ENCODE measurements around the gene YPEL1.
"Not testable (repeated sequence)": the region's sequence is repeated elsewhere in the genome, so short reads cannot be mapped to it uniquely, and the experiment has no call there.

The YPEL1 gene

DNA sequence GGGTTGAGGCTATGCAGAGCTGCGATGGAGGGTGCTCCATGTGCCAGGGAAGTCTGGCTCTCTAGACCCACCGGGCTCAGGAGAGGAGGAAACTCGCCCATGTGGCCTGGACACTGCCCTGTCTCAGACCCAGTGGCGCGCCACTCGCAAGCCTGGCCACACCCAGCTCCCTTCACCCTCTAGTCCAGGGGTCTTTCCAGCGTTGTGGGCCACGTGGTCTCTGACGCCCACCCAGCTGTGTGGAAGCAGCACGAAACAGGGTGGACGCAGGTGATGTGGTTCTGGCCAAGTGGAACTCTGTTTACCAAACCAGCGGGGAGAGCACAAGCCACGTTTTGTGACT is 41.6 kb downstream of the YPEL1 start:
- TF ChIP-seq, protein P1, sequence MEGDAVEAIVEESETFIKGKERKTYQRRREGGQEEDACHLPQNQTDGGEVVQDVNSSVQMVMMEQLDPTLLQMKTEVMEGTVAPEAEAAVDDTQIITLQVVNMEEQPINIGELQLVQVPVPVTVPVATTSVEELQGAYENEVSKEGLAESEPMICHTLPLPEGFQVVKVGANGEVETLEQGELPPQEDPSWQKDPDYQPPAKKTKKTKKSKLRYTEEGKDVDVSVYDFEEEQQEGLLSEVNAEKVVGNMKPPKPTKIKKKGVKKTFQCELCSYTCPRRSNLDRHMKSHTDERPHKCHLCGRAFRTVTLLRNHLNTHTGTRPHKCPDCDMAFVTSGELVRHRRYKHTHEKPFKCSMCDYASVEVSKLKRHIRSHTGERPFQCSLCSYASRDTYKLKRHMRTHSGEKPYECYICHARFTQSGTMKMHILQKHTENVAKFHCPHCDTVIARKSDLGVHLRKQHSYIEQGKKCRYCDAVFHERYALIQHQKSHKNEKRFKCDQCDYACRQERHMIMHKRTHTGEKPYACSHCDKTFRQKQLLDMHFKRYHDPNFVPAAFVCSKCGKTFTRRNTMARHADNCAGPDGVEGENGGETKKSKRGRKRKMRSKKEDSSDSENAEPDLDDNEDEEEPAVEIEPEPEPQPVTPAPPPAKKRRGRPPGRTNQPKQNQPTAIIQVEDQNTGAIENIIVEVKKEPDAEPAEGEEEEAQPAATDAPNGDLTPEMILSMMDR (IDR thresholded peaks at IDR 0.05; ENCODE audit: insufficient read depth, low read depth, low read length, missing control alignments): no peak

DNA sequence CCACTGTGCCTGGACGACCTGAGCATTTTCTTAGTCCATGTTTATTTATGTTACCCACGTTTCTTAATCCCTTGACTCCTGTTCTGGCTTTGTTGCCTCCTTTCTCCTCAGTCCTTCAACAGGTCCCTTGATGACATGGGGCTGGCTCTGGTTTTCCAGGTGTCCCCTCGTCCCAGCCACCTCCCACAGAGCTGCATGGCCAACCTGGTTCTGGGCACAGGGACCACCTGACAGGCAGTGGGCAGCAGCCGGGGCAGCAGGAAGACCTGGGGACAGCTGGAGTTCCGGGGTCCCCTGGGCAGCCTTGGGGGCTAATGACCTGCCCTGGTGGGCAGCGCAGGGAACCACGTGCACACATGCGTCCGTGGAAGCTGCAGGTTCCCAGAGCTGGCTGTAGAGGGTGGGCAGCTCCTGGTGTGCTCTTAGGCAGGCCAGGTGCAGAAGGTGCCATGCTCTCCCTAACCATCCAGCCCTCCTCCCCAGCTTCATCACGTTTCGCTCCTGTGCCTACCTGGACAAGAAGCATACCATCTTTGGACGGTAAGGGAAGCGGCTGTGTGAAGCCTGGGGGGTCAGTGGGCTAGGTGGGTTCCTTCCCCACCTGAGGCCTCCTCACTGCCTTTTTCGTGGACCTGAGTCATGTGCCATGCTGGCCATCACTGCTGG is 42.1 kb downstream of the YPEL1 start:
- no peak for DNase-seq (ENCODE audit: low read depth)
- H3K4me3 ChIP-seq (ENCODE audit: low read depth, low read length): no peak overlapping the region
- TF ChIP-seq, protein P1 (IDR thresholded peaks at IDR 0.05; ENCODE audit: insufficient read depth, low read depth, low read length, missing control alignments): no peak

More for the DNA sequence above, 41.6 kb downstream of the YPEL1 start:
- no peak for DNase-seq (ENCODE audit: low read depth)
- no peak overlapping the region for H3K4me3 ChIP-seq (ENCODE audit: low read depth, low read length)

DNA sequence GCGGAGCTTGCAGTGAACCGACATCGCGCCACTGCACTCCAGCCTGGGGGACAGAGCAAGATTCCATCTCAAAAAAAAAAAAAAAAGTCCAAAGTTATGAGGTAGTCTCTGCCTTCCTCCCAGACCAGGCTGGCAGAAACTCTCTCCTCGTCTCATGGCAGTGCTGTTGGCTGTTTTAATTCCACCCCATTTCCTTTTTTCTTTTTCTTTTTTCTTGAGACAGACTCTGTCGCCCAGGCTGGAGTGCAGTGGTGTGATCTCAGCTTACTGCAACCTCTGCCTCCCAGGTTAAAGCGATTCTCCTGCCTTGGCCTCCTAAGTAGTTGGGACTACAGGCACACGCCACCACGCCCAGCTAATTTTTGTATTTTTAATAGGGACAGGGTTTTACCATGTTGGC is 42.7 kb downstream of the YPEL1 start:
- H3K4me3 ChIP-seq (ENCODE audit: low read depth, low read length); DNase-seq (ENCODE audit: low read depth): not testable (repeated sequence)

DNA sequence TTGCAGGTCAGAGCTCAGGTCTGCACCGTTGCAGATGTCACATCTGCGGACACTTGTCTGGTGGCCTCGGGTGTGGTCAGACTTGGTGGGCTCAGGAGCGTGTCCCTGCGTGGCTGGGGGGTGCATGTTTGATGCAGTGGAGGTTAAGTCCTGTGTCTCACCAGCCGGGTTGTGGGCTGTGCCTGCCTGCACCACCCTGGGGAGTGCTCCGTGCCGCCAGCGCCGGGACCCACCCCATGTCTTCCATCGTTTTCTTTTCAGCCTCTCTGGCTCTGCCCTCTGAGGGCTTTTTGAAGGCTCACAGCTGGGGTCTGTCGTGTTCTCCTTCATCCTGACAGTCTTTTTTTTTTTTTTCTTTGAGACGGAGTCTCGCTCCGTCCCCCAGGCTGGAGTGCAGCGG is 43.8 kb downstream of the YPEL1 start:
- no peak overlapping the region for H3K4me3 ChIP-seq (ENCODE audit: low read depth, low read length)
- TF ChIP-seq, protein P1 (IDR thresholded peaks at IDR 0.05; ENCODE audit: insufficient read depth, low read depth, low read length, missing control alignments): no peak

DNA sequence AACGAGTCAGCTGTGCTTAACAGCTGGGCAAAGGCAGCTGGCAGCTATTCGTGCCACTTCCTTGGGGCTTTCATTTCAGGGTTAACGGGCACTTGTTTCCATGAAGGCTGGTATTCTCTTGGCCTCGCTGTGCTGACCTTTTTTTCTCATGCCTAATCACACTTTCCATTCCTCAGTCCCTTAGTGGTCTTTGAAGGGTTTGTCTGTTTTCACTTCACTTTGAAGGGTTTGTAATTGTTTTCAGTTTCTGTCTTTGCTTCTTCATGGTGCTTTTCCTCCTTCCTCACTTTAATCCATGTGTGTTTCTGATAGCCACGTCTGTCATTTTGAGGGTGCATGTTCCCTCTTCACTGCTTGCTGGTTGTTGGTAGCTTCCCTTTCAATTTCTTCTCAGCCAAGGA is 45.2 kb downstream of the YPEL1 start:
- TF ChIP-seq, protein P1 (IDR thresholded peaks at IDR 0.05; ENCODE audit: insufficient read depth, low read depth, low read length, missing control alignments): no peak
- H3K4me3 ChIP-seq (ENCODE audit: low read depth, low read length): no peak overlapping the region
- peak; percentile 42 for DNase-seq (ENCODE audit: low read depth)

More for the DNA sequence above, 43.8 kb downstream of the YPEL1 start:
- DNase-seq (ENCODE audit: low read depth): no peak

DNA sequence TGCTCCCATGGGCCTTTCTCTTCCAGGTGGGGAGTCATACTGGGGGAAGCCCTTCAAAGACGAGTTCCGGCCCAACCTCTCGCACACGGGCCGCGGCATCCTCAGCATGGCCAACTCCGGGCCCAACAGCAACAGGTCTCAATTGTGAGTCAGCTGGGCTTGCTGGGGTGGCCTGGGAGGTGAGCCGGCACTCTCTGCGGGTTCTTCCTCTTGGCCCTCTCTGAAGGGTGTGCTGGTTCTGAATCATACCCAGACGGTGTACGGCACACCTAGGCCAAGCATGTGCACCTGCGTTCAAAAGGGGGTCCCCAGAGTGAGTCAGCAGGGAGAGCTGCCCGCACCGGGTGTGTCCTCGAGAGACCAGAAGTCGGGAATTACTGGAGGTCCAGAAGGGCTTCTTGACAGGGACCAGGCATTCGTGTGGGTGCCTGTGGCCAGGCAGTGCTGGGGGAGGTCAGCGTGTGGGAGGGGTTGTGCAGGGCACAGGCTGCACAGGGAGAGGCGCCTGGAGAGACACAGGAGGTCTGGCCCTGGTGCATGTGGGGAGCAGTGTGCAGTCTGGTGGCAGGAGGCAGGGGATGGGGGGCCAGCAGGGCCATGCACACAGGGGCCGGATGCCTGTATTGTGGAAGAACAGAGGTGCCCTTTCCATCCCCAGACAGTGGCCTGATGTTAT is 46.8 kb downstream of the YPEL1 start:
- TF ChIP-seq, protein P1 (IDR thresholded peaks at IDR 0.05; ENCODE audit: insufficient read depth, low read depth, low read length, missing control alignments): no peak
- DNase-seq (ENCODE audit: low read depth): peak; percentile 17
- H3K4me3 ChIP-seq (ENCODE audit: low read depth, low read length): no peak overlapping the region

DNA sequence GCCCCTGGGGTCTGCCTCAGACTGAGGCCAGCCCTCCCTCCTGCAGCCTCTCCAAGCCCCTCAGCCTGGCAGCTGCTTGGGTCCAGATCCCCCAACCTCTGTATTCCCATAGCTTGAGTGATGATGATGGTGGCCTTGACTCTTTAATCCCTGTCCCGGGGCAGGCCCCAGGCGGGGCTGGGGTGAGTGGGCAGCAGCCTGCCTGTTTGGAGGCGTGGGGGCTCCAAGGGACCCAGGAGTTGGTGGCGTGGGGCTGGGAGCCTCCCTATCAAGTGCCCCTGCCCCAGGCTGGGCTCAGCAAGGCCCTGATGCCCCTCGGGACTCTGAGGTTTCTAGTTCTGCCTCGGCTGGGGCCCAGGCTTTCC is 47.3 kb downstream of the YPEL1 start:
- TF ChIP-seq, protein P1 (IDR thresholded peaks at IDR 0.05; ENCODE audit: insufficient read depth, low read depth, low read length, missing control alignments): no peak

More for the DNA sequence above, 47.3 kb downstream of the YPEL1 start:
- DNase-seq (ENCODE audit: low read depth): no peak
- no peak overlapping the region for H3K4me3 ChIP-seq (ENCODE audit: low read depth, low read length)

All from GM12865 (cell line).